Activated B cell treated with CpG ODN at 0.5 μM for 24 hours (primary cell): ENCODE measurements around the gene NOB1. TPM values are rescaled to one million over a fixed set of nuclear protein-coding genes. Genes with fewer than 3 reads are reported as not detected.

ENCODE experiments used
- ATAC-seq: fragments of 200-7000 bp; cut with Tn5 transposase; one replicate; pipeline ENCODE4 v1.10.0; 2021; ENCODE audit warnings: low read depth, mild to moderate bottlenecking, moderate library complexity
- CTCF ChIA-PET: fragments of 350-600 bp; sonication (Branson Sonifier 250); formaldehyde crosslinking; loops from one replicate; lab custom pipeline; 2021; ENCODE audit warnings: antibody characterized with exemption; lab: Charles Lee
- POLR2A ChIA-PET: fragments of 350-600 bp; sonication (Branson Sonifier 250); formaldehyde crosslinking; loops from one replicate; lab custom pipeline; 2021; ENCODE audit warnings: antibody characterized with exemption; lab: Charles Lee
- DNase-seq: peaks from one replicate; pipeline ENCODE4 v3.0.0; 2022
- H3K27ac Mint-ChIP-seq: one replicate; pipeline ENCODE4 v1.8.0; 2020; ENCODE audit warnings: mixed read lengths
- H3K27me3 Mint-ChIP-seq: one replicate; pipeline ENCODE4 v1.8.0; 2021; ENCODE audit warnings: mixed read lengths
- H3K36me3 Mint-ChIP-seq: one replicate; pipeline ENCODE4 v1.8.0; 2021; ENCODE audit warnings: low read depth, mixed read lengths
- H3K4me1 Mint-ChIP-seq: one replicate; pipeline ENCODE4 v1.8.0; 2021; ENCODE audit warnings: mixed read lengths
- H3K4me3 Mint-ChIP-seq: one replicate; pipeline ENCODE4 v1.8.0; 2020; ENCODE audit warnings: mild to moderate bottlenecking, mixed read lengths
- H3K9me3 Mint-ChIP-seq: one replicate; pipeline ENCODE4 v1.8.0; 2020; ENCODE audit warnings: mixed read lengths
- CTCF ChIP-seq: fragments of 200-600 bp; IDR thresholded peaks from one replicate; pipeline ENCODE4 v1.8.0; 2022; ENCODE audit warnings: antibody characterized with exemption, mild to moderate bottlenecking
- intact Hi-C: fragments of 100-400 bp; cut with micrococcal nuclease; formaldehyde crosslinking; loops from one replicate; pipeline ENCODE4 v1.15.1; 2024
- total RNA-seq: library from RNA; stranded (reverse); gene quantifications from 2 replicates; pipeline ENCODE4 v1.2.3, GENCODE V29; 2022

NOB1 gene
- total RNA-seq, 1 donor from 2014 or later: 78.8 TPM

GRCh38 chr16:69712914-69713581, 41.7 kb downstream of the NOB1 start:
- Mint-ChIP-seq H3K36me3 (no peaks in the 10 kb centered on the region), H3K27ac (no peak overlapping the region), H3K4me1 (no peaks in the 10 kb centered on the region), H3K9me3 (no peaks in the 10 kb centered on the region), H3K27me3 (no peaks in the 10 kb centered on the region), H3K4me3 (no peak overlapping the region)
- no peak for ATAC-seq
- no peak for TF ChIP-seq CTCF
- no peak for DNase-seq
- ChIA-PET CTCF (no interaction called here), POLR2A (interaction anchor here (1.2 kb wide), 1 partner anchor 42 kb away, joined by 6 read pairs; the partner anchor contains the start of gene NOB1)
- intact Hi-C loops: no loop called here

- no peak overlapping the region for H3K27ac Mint-ChIP-seq
- ChIA-PET CTCF (no interaction called here), POLR2A (no interaction called here)
- no peak overlapping the region for H3K4me3 Mint-ChIP-seq
- intact Hi-C loops: no loop called here
- DNase-seq (no peak), ATAC-seq (no peak)
- no peaks in the 10 kb centered on the region for H3K4me1 Mint-ChIP-seq
- peaks cover 2% of the 10 kb centered on the region for H3K36me3 Mint-ChIP-seq
- no peaks in the 10 kb centered on the region for H3K27me3 Mint-ChIP-seq
- H3K9me3 Mint-ChIP-seq: no peaks in the 10 kb centered on the region
- no peak for TF ChIP-seq CTCF
Observed at GRCh38 chr16:69712277-69712676, 42.4 kb downstream of the NOB1 start.

- CTCF ChIA-PET: interaction anchor here (5.9 kb wide), 1 partner anchor 43 kb away, joined by 46 read pairs; the partner anchor contains the start of gene NOB1
- Mint-ChIP-seq H3K27ac (no peak overlapping the region), H3K9me3 (no peaks in the 10 kb centered on the region)
Observed at GRCh38 chr16:69711115-69711740, 43.5 kb downstream of the NOB1 start.

GRCh38 chr16:69709456-69710084, 45.2 kb downstream of the NOB1 start:
- ChIA-PET CTCF (interaction anchor here (0.7 to 5.9 kb wide), 11 partner anchors 14 to 313 kb away, joined by 3 to 46 read pairs (median 3); partner anchors contain the start of genes NOB1, NQO1 and WWP2), POLR2A (interaction anchor here (1.9 kb wide), 1 partner anchor 45 kb away, joined by 12 read pairs; the partner anchor contains the start of gene NOB1)
- no peak overlapping the region for H3K4me3 Mint-ChIP-seq
- peaks cover 2% of the 10 kb centered on the region for H3K36me3 Mint-ChIP-seq
- H3K27ac Mint-ChIP-seq: no peak overlapping the region
- no peaks in the 10 kb centered on the region for H3K9me3 Mint-ChIP-seq
- intact Hi-C loops: loop anchor here (1.0 kb wide), 3 partner anchors 45 to 313 kb away; partner anchors contain the start of gene NOB1
- ATAC-seq (no peak), DNase-seq (no peak)
- peak; percentile 54 for TF ChIP-seq CTCF
- no peaks in the 10 kb centered on the region for H3K27me3 Mint-ChIP-seq
- no peaks in the 10 kb centered on the region for H3K4me1 Mint-ChIP-seq

More at GRCh38 chr16:69711115-69711740, 43.5 kb downstream of the NOB1 start:
- Mint-ChIP-seq H3K4me1 (no peaks in the 10 kb centered on the region), H3K4me3 (no peak overlapping the region), H3K27me3 (no peaks in the 10 kb centered on the region), H3K36me3 (peaks cover 2% of the 10 kb centered on the region)
- TF ChIP-seq CTCF: no peak
- ATAC-seq: no peak
- DNase-seq: no peak
- intact Hi-C loops: no loop called here
- POLR2A ChIA-PET: interaction anchor here (0.7 kb wide), 1 partner anchor 27 kb away, joined by 6 read pairs; no protein-coding TSS in a partner anchor
